ENCODE results near the gene DNAJB6.
A peak's percentile ranks its signal among the peaks of the same experiment; 100 is the strongest.

Gene DNAJB6

GRCh38 chr7:157427811-157428553, 91.2 kb downstream of the DNAJB6 start:
- TF ChIP-seq JUND (IDR thresholded peaks at IDR 0.05; ENCODE audit: low read depth) = no peak
- in situ Hi-C loops (cut with HindIII; ENCODE audit: low pct_unique_long_range_greater_than_20kb, low sequenced_read_pairs) = no loop called here
- no peak for DNase-seq (ENCODE audit: low read depth in 1 of 2, low spot score in 1 of 2)

- in situ Hi-C loops (cut with HindIII; ENCODE audit: low pct_unique_long_range_greater_than_20kb, low sequenced_read_pairs) = no loop called here
- TF ChIP-seq JUND (IDR thresholded peaks at IDR 0.05; ENCODE audit: low read depth) = no peak
- no peak for DNase-seq (ENCODE audit: low read depth in 1 of 2, low spot score in 1 of 2)
Observed at GRCh38 chr7:157428554-157428945, 91.7 kb downstream of the DNAJB6 start.

- DNase-seq (ENCODE audit: low read depth in 1 of 2, low spot score in 1 of 2) = no peak
- in situ Hi-C loops (cut with HindIII; ENCODE audit: low pct_unique_long_range_greater_than_20kb, low sequenced_read_pairs) = no loop called here
- TF ChIP-seq JUND (IDR thresholded peaks at IDR 0.05; ENCODE audit: low read depth) = no peak
Observed at GRCh38 chr7:157429001-157429679, 92.3 kb downstream of the DNAJB6 start.

- TF ChIP-seq JUND (IDR thresholded peaks at IDR 0.05; ENCODE audit: low read depth) = no peak
- in situ Hi-C loops (cut with HindIII; ENCODE audit: low pct_unique_long_range_greater_than_20kb, low sequenced_read_pairs) = no loop called here
- no peak for DNase-seq (ENCODE audit: low read depth in 1 of 2, low spot score in 1 of 2)
Observed at GRCh38 chr7:157429680-157430224, 92.9 kb downstream of the DNAJB6 start.

- in situ Hi-C loops (cut with HindIII; ENCODE audit: low pct_unique_long_range_greater_than_20kb, low sequenced_read_pairs) = no loop called here
- DNase-seq (ENCODE audit: low read depth in 1 of 2, low spot score in 1 of 2) = no peak
- TF ChIP-seq JUND (IDR thresholded peaks at IDR 0.05; ENCODE audit: low read depth) = no peak
Observed at GRCh38 chr7:157430721-157431120, 93.9 kb downstream of the DNAJB6 start.

GRCh38 chr7:157431173-157431950, 94.6 kb downstream of the DNAJB6 start:
- in situ Hi-C loops (cut with HindIII; ENCODE audit: low pct_unique_long_range_greater_than_20kb, low sequenced_read_pairs) = no loop called here
- no peak for TF ChIP-seq JUND (IDR thresholded peaks at IDR 0.05; ENCODE audit: low read depth)
- DNase-seq (ENCODE audit: low read depth in 1 of 2, low spot score in 1 of 2) = no peak

GRCh38 chr7:157431951-157432540, 95.2 kb downstream of the DNAJB6 start:
- TF ChIP-seq JUND (IDR thresholded peaks at IDR 0.05; ENCODE audit: low read depth) = no peak
- DNase-seq (ENCODE audit: low read depth in 1 of 2, low spot score in 1 of 2) = no peak
- in situ Hi-C loops (cut with HindIII; ENCODE audit: low pct_unique_long_range_greater_than_20kb, low sequenced_read_pairs) = no loop called here

GRCh38 chr7:157432541-157432956, 95.7 kb downstream of the DNAJB6 start:
- in situ Hi-C loops (cut with HindIII; ENCODE audit: low pct_unique_long_range_greater_than_20kb, low sequenced_read_pairs) = no loop called here
- peak in 1 of 2 experiments; percentile 68 for DNase-seq (ENCODE audit: low read depth in 1 of 2, low spot score in 1 of 2)
- TF ChIP-seq JUND (IDR thresholded peaks at IDR 0.05; ENCODE audit: low read depth) = no peak

GRCh38 chr7:157432957-157433576, 96.3 kb downstream of the DNAJB6 start:
- in situ Hi-C loops (cut with HindIII; ENCODE audit: low pct_unique_long_range_greater_than_20kb, low sequenced_read_pairs) = no loop called here
- DNase-seq (ENCODE audit: low read depth in 1 of 2, low spot score in 1 of 2) = peak; percentile 54 to 60
- no peak for TF ChIP-seq JUND (IDR thresholded peaks at IDR 0.05; ENCODE audit: low read depth)

- TF ChIP-seq JUND (IDR thresholded peaks at IDR 0.05; ENCODE audit: low read depth) = no peak
- DNase-seq (ENCODE audit: low read depth in 1 of 2, low spot score in 1 of 2) = no peak
- in situ Hi-C loops (cut with HindIII; ENCODE audit: low pct_unique_long_range_greater_than_20kb, low sequenced_read_pairs) = no loop called here
Observed at GRCh38 chr7:157433628-157434027, 96.8 kb downstream of the DNAJB6 start.

GRCh38 chr7:157434231-157434630, 97.4 kb downstream of the DNAJB6 start:
- DNase-seq (ENCODE audit: low read depth in 1 of 2, low spot score in 1 of 2) = no peak
- in situ Hi-C loops (cut with HindIII; ENCODE audit: low pct_unique_long_range_greater_than_20kb, low sequenced_read_pairs) = no loop called here
- TF ChIP-seq JUND (IDR thresholded peaks at IDR 0.05; ENCODE audit: low read depth) = no peak

GRCh38 chr7:157434701-157435100, 97.9 kb downstream of the DNAJB6 start:
- in situ Hi-C loops (cut with HindIII; ENCODE audit: low pct_unique_long_range_greater_than_20kb, low sequenced_read_pairs) = no loop called here
- no peak for TF ChIP-seq JUND (IDR thresholded peaks at IDR 0.05; ENCODE audit: low read depth)
- DNase-seq (ENCODE audit: low read depth in 1 of 2, low spot score in 1 of 2) = no peak
